Loucy (cell line): Measurements from ENCODE around the gene CHP2.

Source experiments
- H2AFZ ChIP-seq: fragments of 200-600 bp; sonication (generic); 2 replicates; pipeline ENCODE4 v1.6.0; 2016; ENCODE audit warnings: antibody characterized with exemption, mild to moderate bottlenecking, low read length, moderate library complexity
- H3F3A ChIP-seq: fragments of 200-600 bp; 2 replicates; pipeline ENCODE4 v1.6.0; 2016; ENCODE audit warnings: antibody characterized with exemption, low read depth, mild to moderate bottlenecking
- H3K27me3 ChIP-seq: fragments of 200-600 bp; sonication (generic); 2 replicates; pipeline ENCODE4 v1.6.1; 2014; ENCODE audit warnings: low read length, mild to moderate bottlenecking; ENCODE audit not compliant: insufficient read depth, poor library complexity, severe bottlenecking
- H3K36me3 ChIP-seq: fragments of 200-600 bp; sonication (generic); 2 replicates; pipeline ENCODE4 v1.6.1; 2016; ENCODE audit warnings: low read length; ENCODE audit not compliant: insufficient read depth
- H3K4me1 ChIP-seq: fragments of 200-600 bp; sonication (generic); 2 replicates; pipeline ENCODE4 v1.5.1; 2014; ENCODE audit warnings: low read length, mild to moderate bottlenecking; ENCODE audit not compliant: insufficient read depth, poor library complexity, severe bottlenecking
- H3K4me2 ChIP-seq: fragments of 200-600 bp; sonication (generic); 2 replicates; pipeline ENCODE4 v1.6.0; 2014; ENCODE audit warnings: antibody characterized with exemption, low read length, low read depth, mild to moderate bottlenecking; ENCODE audit not compliant: poor library complexity, severe bottlenecking
- H3K4me3 ChIP-seq: fragments of 200-600 bp; sonication (generic); 2 replicates; pipeline ENCODE4 v1.5.1; 2014; ENCODE audit warnings: low read length, mild to moderate bottlenecking, mixed read lengths; ENCODE audit not compliant: poor library complexity, severe bottlenecking
- H3K79me2 ChIP-seq: fragments of 200-600 bp; sonication (generic); 2 replicates; pipeline ENCODE4 v1.6.1; 2014; ENCODE audit warnings: low read length; ENCODE audit not compliant: insufficient read depth
- H3K9ac ChIP-seq: fragments of 200-600 bp; sonication (generic); 2 replicates; pipeline ENCODE4 v1.6.0; 2014; ENCODE audit warnings: mild to moderate bottlenecking, low read depth, low read length, moderate library complexity; ENCODE audit not compliant: poor library complexity, severe bottlenecking
- H3K9me2 ChIP-seq: fragments of 200-600 bp; sonication (generic); replicated peaks from 2 replicates; pipeline ENCODE4 v1.6.1; 2016; ENCODE audit warnings: low read depth, low read length, mixed read lengths
- H3K9me3 ChIP-seq: fragments of 200-600 bp; sonication (generic); 2 replicates; pipeline ENCODE4 v1.6.1; 2014; ENCODE audit warnings: mild to moderate bottlenecking, antibody characterized with exemption, low read length, low read depth; ENCODE audit not compliant: insufficient read depth
- H4K20me1 ChIP-seq: fragments of 200-600 bp; sonication (generic); 2 replicates; pipeline ENCODE4 v1.6.0; 2014; ENCODE audit warnings: antibody characterized with exemption, low read length, mild to moderate bottlenecking; ENCODE audit not compliant: insufficient read depth, poor library complexity, severe bottlenecking
- EZH2phosphoT487 ChIP-seq: fragments of 200-600 bp; IDR thresholded peaks from 2 replicates; pipeline ENCODE4 v1.6.1; 2018; ENCODE audit warnings: antibody characterized with exemption, mild to moderate bottlenecking, moderate library complexity, borderline replicate concordance
- TF ChIP-seq, protein P1 (sequence below): fragments of 200-600 bp; sonication (generic); conservative IDR thresholded peaks from 2 replicates; pipeline ENCODE4 v1.5.1; 2014; ENCODE audit warnings: mild to moderate bottlenecking, antibody characterized with exemption, low read length

Gene CHP2

GRCh38 chr16:23784811-23785447 is 30.1 kb downstream of the CHP2 start:
- Histone ChIP-seq H3K27me3 (no peaks in the 10 kb centered on the region), H3K79me2 (no peaks in the 10 kb centered on the region), H3K9ac (no peak overlapping the region), H3K9me2 (no peaks in the 10 kb centered on the region), H3K36me3 (no peaks in the 10 kb centered on the region), H3K9me3 (no peaks in the 10 kb centered on the region), H3K4me1 (peaks cover 15% of the 10 kb centered on the region), H2AFZ (no peak overlapping the region), H3K4me3 (no peak overlapping the region), H4K20me1 (no peaks in the 10 kb centered on the region), H3F3A (no peaks in the 10 kb centered on the region), H3K4me2 (no peak overlapping the region)
- TF ChIP-seq, protein P1, sequence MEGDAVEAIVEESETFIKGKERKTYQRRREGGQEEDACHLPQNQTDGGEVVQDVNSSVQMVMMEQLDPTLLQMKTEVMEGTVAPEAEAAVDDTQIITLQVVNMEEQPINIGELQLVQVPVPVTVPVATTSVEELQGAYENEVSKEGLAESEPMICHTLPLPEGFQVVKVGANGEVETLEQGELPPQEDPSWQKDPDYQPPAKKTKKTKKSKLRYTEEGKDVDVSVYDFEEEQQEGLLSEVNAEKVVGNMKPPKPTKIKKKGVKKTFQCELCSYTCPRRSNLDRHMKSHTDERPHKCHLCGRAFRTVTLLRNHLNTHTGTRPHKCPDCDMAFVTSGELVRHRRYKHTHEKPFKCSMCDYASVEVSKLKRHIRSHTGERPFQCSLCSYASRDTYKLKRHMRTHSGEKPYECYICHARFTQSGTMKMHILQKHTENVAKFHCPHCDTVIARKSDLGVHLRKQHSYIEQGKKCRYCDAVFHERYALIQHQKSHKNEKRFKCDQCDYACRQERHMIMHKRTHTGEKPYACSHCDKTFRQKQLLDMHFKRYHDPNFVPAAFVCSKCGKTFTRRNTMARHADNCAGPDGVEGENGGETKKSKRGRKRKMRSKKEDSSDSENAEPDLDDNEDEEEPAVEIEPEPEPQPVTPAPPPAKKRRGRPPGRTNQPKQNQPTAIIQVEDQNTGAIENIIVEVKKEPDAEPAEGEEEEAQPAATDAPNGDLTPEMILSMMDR: no peak
- TF ChIP-seq EZH2phosphoT487: no peak

- H3K4me3 ChIP-seq: no peak overlapping the region
- no peaks in the 10 kb centered on the region for H3K79me2 ChIP-seq
- peaks cover 15% of the 10 kb centered on the region for H3K4me1 ChIP-seq
- no peaks in the 10 kb centered on the region for H3F3A ChIP-seq
- H2AFZ ChIP-seq: no peak overlapping the region
- H3K4me2 ChIP-seq: no peak overlapping the region
- no peaks in the 10 kb centered on the region for H3K9me2 ChIP-seq
- no peaks in the 10 kb centered on the region for H3K9me3 ChIP-seq
- TF ChIP-seq, protein P1: no peak
- no peak for TF ChIP-seq EZH2phosphoT487
- H4K20me1 ChIP-seq: no peaks in the 10 kb centered on the region
- H3K27me3 ChIP-seq: no peaks in the 10 kb centered on the region
- no peaks in the 10 kb centered on the region for H3K36me3 ChIP-seq
- no peak overlapping the region for H3K9ac ChIP-seq
Measured at GRCh38 chr16:23785842-23786241, 31.0 kb downstream of the CHP2 start.

GRCh38 chr16:23786964-23787561 is 32.2 kb downstream of the CHP2 start:
- Histone ChIP-seq H3K9ac (no peak overlapping the region), H3K9me3 (no peaks in the 10 kb centered on the region), H3K9me2 (no peaks in the 10 kb centered on the region), H3F3A (no peaks in the 10 kb centered on the region), H2AFZ (no peak overlapping the region), H3K4me1 (peaks cover 15% of the 10 kb centered on the region), H4K20me1 (no peaks in the 10 kb centered on the region), H3K36me3 (no peaks in the 10 kb centered on the region), H3K79me2 (no peaks in the 10 kb centered on the region), H3K4me3 (no peak overlapping the region), H3K27me3 (no peaks in the 10 kb centered on the region), H3K4me2 (no peak overlapping the region)
- TF ChIP-seq, protein P1: no peak
- no peak for TF ChIP-seq EZH2phosphoT487
